ENCODE results near the gene ABCC3. TPM values are rescaled to one million over a fixed set of nuclear protein-coding genes. Genes with fewer than 3 reads are reported as not detected.

The ABCC3 gene, protein sequence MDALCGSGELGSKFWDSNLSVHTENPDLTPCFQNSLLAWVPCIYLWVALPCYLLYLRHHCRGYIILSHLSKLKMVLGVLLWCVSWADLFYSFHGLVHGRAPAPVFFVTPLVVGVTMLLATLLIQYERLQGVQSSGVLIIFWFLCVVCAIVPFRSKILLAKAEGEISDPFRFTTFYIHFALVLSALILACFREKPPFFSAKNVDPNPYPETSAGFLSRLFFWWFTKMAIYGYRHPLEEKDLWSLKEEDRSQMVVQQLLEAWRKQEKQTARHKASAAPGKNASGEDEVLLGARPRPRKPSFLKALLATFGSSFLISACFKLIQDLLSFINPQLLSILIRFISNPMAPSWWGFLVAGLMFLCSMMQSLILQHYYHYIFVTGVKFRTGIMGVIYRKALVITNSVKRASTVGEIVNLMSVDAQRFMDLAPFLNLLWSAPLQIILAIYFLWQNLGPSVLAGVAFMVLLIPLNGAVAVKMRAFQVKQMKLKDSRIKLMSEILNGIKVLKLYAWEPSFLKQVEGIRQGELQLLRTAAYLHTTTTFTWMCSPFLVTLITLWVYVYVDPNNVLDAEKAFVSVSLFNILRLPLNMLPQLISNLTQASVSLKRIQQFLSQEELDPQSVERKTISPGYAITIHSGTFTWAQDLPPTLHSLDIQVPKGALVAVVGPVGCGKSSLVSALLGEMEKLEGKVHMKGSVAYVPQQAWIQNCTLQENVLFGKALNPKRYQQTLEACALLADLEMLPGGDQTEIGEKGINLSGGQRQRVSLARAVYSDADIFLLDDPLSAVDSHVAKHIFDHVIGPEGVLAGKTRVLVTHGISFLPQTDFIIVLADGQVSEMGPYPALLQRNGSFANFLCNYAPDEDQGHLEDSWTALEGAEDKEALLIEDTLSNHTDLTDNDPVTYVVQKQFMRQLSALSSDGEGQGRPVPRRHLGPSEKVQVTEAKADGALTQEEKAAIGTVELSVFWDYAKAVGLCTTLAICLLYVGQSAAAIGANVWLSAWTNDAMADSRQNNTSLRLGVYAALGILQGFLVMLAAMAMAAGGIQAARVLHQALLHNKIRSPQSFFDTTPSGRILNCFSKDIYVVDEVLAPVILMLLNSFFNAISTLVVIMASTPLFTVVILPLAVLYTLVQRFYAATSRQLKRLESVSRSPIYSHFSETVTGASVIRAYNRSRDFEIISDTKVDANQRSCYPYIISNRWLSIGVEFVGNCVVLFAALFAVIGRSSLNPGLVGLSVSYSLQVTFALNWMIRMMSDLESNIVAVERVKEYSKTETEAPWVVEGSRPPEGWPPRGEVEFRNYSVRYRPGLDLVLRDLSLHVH (N-terminal part only)
- total RNA-seq: 18.1 and 27.3 TPM in 2 replicates

DNA sequence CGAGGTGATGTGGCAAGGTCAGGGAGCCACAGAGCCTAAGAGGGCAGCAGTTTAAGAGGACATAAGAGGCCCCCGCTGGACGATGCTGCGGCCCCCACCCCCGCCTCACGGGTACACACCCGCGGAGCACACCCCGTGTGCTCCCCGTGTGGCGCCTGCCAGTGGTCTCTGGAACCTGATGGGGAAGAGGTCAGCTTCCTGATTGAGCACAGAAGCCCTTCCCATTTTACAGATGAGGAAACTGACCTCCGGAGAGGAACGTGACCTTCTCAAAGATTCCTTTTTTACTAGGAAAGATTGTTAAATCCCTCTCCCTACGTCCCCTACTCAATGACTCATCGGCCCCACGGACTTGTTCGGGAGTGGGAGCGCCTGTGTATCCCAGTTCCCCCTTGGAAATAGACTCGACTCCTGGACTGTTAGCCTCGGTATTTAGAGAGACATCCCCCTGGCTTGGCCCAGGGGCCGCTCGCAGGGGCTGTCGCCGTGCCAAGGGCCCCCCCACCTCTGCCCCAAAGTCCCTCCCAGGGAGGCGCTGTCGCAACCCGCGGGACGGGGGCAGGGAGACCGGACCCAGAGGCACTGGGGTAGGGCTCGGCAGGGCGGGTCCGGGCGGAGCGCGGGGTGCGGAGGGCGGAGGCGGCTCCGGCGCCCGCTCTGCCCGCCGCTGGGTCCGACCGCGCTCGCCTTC is at the start of gene ABCC3:
ABCC3 (plus strand) TSS at position 658 of the 691 bp plus-strand sequence. CDS start 56 bp downstream, outside the sequence.

GRCh38 chr17:50707289-50708049 is 72.8 kb downstream of the ABCC3 start, which contains the start of gene ANKRD40:
Gene ANKRD40 (minus strand): TSS chr17:50707914. CDS start chr17:50707654, 260 bp downstream.

GRCh38 chr17:50719144-50719923 is 84.7 kb downstream of the ABCC3 start, which contains the start of gene LUC7L3:
Gene LUC7L3 (plus strand): TSS chr17:50719603. CDS start chr17:50719733, 130 bp downstream.

Other genes with a start within 250 kb of the ABCC3 start
- 210 and 309 TPM in 2 replicates for gene LRRC59, start 237.4 kb upstream of the ABCC3 start, total RNA-seq
- 14.4 and 37.2 TPM in 2 replicates for gene ACSF2, start 208.7 kb upstream of the ABCC3 start, total RNA-seq
- gene CHAD, start 166.0 kb upstream of the ABCC3 start, total RNA-seq: not detected in 2 replicates
- 12.1 and 21.2 TPM in 2 replicates for gene RSAD1, start 156.0 kb upstream of the ABCC3 start, total RNA-seq
- under 0.01 and 0.28 TPM in 2 replicates for gene MYCBPAP, start 126.4 kb upstream of the ABCC3 start, total RNA-seq
- gene EPN3, start 102.1 kb upstream of the ABCC3 start, total RNA-seq: 4.1 and 20.9 TPM in 2 replicates
- gene SPATA20, start 87.7 kb upstream of the ABCC3 start, total RNA-seq: 18.5 and 27.8 TPM in 2 replicates
- gene CACNA1G, start 74.2 kb upstream of the ABCC3 start, total RNA-seq: not detected in 2 replicates
- 29.7 and 30.0 TPM in 2 replicates for gene ANKRD40, start 73.0 kb downstream of the ABCC3 start, total RNA-seq
- gene LUC7L3, start 84.7 kb downstream of the ABCC3 start, total RNA-seq: 17.1 and 28.7 TPM in 2 replicates
- not detected in 2 replicates for gene ANKRD40CL, start 132.6 kb downstream of the ABCC3 start, total RNA-seq
- not detected in 2 replicates for gene WFIKKN2, start 200.7 kb downstream of the ABCC3 start, total RNA-seq
- gene TOB1, start 231.5 kb downstream of the ABCC3 start, total RNA-seq: 19.1 and 25.7 TPM in 2 replicates